DOHH2 (cell line): Measurements from ENCODE around the gene DRC3.

ENCODE experiments used
- CTCF ChIP-seq: fragments of 200-600 bp; sonication (generic); IDR thresholded peaks from one replicate; pipeline ENCODE4 v1.5.1; 2014; ENCODE audit warnings: antibody characterized with exemption, mild to moderate bottlenecking, low read depth, low read length; ENCODE audit not compliant: poor library complexity, severe bottlenecking
- EZH2phosphoT487 ChIP-seq: fragments of 200-600 bp; sonication (generic); IDR thresholded peaks from 2 replicates; pipeline ENCODE4 v1.6.1; 2017; ENCODE audit warnings: borderline replicate concordance, mild to moderate bottlenecking, antibody characterized with exemption, low read length, moderate library complexity, mixed read lengths

- TF ChIP-seq EZH2phosphoT487: no peak
- TF ChIP-seq CTCF: no peak
Measured at GRCh38 chr17:17929655-17930380, 42.8 kb upstream of the DRC3 start.
